A673 (cell line): ENCODE data around the gene TADA2A.

Source experiments
- CTCF ChIP-seq: fragments of 300-800, 200-600 bp; sonication (generic); conservative IDR thresholded peaks from 2 replicates; pipeline ENCODE4 v1.5.1; 2017; ENCODE audit warnings: low read depth, mild to moderate bottlenecking, antibody characterized with exemption, low read length, moderate library complexity, mixed read lengths
- EZH2 ChIP-seq: fragments of 200-600 bp; sonication (generic); IDR thresholded peaks from 2 replicates; pipeline ENCODE4 v1.6.1; 2017; ENCODE audit warnings: borderline replicate concordance, low read depth, mild to moderate bottlenecking, mixed read lengths, antibody characterized with exemption, low read length; ENCODE audit not compliant: poor library complexity, severe bottlenecking

- TF ChIP-seq EZH2 (no peak), CTCF (no peak)
These were observed 73.7 kb downstream of the TADA2A start for GRCh38 chr17:37480427-37480826.
